T1000 (cell line): ENCODE results near the gene GRK1.
"Not testable (repeated sequence)": the region's sequence is repeated elsewhere in the genome, so short reads cannot be mapped to it uniquely, and the experiment has no call there.

Source experiments
- DNase-seq: peaks from one replicate; lab custom pipeline; 2025; ENCODE audit warnings: mixed read lengths; lab: John Stamatoyannopoulos, UW

Gene GRK1

DNA sequence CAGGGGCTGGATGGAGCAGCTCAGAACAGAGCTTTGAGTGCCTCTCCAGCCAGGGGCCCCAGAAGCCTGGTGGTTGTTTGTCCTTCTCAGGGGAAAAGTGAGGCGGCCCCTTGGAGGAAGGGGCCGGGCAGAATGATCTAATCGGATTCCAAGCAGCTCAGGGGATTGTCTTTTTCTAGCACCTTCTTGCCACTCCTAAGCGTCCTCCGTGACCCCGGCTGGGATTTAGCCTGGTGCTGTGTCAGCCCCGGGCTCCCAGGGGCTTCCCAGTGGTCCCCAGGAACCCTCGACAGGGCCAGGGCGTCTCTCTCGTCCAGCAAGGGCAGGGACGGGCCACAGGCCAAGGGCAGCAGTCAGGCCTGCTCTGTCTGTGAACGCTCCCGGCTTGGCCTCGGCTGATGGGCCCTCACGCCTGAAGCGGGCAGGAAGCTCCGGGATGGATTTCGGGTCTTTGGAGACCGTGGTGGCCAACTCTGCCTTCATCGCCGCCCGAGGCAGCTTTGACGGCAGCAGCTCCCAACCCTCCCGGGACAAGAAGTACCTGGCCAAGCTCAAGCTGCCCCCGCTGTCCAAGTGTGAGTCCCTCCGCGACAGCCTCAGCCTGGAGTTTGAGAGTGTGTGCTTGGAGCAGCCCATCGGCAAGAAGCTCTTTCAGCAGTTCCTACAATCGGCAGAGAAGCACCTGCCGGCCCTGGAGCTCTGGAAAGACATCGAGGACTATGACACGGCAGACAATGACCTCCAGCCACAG is at the start of gene GRK1:
Gene GRK1 (plus strand): TSS at position 269 of the 751 bp plus-strand sequence. CDS start 168 bp downstream, at position 437.
- no peak for DNase-seq

DNA sequence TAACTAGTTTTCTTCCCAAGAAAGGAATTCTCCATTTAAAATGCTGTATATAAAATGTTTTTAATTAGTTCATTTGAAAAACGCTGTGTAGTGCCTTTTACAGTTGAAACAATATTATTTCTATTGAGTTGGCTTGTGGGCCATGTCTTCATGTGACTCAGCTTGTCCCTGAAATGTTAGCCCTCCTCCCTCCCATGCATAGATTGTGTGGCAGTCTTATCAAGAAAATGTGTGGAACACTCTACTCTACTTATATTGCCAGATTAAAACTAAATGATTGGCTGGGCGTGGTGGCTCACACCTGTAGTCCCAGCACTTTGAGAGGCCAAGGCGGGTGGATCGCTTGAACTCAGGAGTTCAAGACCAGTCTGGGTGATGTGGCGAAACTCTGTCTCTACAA is 49.1 kb upstream of the GRK1 start:
- DNase-seq = no peak

DNA sequence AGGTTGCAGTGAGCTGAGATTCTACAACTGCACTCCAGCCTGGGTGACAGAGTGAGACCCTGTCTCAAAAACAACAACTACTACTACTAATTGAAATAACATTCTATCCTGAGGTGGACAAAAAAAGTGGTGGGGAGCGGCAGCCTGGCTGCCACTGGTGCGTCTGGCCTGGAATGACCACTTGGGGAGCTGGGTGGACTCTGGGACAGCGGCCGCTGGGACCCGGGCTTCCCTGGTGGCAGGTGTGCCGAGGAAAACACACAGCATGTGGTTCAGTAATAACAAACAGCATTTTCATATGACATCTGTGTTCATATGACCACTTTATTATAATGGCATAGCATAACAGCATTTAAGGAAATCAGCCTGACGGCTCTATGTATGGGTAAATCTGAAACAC is 48.6 kb upstream of the GRK1 start:
- no peak for DNase-seq

DNA sequence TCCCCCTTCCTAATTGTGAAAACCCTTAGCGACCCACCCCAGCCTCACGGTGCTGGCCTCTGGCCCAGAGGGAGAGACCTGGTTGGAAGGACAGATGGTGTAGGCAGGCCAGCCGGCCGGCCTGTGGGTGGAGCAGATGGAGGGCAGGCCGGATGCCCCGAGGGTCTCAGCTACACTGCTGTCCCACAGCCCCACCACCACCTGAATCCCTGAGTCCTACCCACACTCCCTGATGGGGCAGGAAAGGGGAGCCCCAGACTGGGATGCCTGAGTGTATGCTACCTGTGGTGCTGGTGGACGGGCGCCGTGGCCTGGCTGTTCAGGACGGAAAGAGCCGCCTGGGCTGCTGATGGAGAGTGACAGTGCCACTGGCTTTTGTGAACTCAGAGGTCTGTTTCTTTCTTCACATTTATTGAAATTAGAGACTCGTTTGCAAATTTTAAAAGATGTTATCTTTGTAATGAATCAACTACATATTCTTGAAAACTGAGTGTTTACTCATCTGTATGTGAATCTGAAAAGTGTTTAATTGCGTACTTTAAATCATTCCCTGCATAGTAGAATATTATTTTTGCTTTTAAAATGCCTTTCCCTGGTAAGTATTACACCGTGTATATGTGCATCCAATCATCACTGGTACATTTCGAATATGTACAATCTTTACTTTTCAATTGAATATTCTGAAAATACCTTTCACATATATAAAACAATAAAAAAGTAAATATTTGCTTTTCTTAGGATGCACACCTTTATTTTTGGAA is 46.8 kb upstream of the GRK1 start:
- DNase-seq = no peak

DNA sequence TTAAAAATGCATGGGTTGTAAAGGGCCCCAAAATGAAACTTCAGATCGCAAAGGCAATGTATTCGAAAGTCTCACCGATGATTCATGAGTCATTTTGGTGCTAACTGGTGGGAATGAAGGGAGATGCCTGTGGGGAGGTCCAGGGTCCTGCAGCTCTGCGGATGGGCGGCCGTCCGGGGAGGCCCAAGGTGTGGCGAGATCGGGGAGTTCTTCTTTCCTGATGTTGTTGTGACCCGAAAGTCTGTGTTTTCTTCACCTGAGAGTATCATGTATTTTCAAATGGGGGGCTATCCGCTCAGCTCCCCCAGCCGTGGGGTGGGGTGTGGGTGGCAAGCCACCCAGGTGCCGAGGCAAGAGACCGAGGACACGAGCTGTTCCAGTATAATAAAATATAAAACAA is 46.0 kb upstream of the GRK1 start:
- no peak for DNase-seq

DNA sequence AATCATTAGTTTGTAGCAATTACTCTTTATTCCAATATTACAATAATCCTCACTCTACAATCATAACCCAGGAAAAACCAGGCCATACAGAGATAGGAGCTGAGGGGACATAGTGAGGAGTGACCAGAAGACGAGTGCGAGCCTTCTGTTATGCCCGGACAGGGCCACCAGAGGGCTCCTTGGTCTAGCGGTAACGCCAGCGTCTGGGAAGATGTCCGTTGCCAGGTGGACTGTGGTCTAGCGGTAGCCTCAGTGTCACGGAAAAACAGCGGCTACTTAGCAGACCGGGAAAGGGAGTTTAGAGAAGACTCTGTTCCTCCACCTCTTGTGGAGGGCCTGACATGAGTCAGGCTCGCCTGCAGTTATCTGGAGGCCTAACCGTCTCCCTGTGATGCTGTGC is 45.5 kb upstream of the GRK1 start:
- peak; percentile 68 for DNase-seq

DNA sequence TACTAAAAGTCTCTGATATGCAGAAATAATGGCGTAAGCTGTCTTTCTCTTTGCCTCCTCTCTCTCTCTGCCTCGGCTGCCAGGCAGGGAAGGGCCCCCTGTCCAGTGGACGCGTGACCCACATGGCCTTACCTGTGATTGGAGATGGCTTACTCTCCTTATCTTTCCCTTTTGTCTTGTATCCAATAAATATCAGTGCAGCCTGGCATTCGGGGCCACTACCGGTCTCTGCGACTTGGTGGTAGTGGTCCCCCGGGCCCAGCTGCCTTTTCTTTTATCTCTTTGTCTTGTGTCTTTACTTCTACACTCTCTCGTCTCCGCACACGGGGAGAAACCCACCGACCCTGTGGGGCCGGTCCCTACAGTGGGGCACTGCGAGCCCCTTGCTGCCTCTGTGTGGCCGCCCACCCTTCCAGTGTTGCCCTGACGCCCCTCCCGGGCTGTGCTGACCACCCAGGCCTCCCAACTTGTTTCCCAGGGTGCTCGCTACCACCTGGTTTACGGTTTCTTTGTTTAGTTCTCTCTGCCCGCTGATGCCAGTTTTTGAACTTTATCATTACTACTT is 45.0 kb upstream of the GRK1 start:
- DNase-seq = not testable (repeated sequence)

DNA sequence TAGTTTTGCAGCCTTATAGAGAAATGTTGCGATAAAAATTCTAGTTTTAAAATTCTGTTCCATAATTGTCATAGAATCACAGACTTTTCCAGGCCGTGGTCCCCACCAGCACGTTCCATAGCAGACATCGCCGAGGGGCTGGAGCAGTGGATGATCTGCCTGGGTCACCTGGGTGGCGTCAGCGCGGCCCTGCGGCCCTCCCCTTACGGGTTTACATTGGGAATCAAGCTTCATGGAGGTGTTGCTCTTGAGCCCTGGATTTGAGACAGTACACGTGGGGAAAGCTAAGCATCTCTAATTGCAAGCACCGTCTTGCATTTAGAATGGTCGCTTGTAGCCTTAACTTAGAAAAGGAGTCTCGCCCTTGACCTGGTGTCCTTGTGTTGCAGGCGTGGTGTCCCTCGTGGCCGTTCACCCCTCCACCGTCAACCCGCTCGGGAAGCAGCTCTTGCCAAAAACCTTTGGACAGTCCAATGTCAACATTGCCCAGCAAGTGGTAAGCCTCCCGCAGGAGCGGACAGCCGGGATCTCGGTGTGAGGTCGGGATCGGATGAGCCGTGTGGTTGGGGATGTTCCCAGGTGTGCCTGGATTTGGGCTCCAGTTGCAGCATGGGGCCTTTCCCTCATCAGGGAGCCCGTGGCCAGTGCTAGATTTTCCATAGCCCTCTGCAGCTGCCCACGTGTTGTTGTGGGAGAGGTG is 44.1 kb upstream of the GRK1 start:
- DNase-seq = no peak

DNA sequence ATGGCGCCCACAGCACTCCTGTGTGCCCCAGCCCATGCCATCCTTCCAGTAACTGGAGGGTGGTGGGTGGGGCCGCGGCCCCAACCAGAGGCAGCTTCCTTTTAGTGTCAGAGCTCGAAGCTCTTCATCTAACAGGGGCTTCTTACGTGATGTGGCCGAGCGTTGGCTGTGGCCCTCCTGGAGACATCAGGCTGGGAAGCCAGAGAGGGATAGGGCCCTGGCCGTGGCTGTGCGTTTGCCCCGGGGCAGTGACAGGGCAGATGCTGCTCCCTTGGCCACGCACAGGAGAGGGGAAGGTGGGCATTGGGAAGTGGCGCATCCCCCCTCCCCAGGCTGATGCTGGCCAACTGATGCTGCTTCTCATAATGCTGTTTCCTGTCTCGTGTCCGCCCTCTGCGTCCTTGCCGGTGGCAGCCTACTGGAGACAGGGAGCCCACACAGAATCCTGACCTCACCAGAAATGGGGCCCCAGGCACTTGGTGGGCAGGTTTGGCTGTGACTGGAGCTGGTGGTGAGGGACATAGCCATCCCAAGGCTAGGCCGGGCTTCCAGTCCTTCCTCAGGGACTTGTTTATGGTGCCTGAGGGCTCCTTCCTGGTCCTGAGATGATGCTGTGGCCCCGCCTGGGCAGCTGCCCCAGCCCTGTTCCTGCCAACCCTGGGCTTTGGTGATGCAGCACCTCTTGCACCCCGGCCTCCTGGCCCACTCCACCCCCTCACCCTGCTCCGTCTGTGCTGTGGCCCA is 43.4 kb upstream of the GRK1 start:
- DNase-seq = peak; percentile 82

DNA sequence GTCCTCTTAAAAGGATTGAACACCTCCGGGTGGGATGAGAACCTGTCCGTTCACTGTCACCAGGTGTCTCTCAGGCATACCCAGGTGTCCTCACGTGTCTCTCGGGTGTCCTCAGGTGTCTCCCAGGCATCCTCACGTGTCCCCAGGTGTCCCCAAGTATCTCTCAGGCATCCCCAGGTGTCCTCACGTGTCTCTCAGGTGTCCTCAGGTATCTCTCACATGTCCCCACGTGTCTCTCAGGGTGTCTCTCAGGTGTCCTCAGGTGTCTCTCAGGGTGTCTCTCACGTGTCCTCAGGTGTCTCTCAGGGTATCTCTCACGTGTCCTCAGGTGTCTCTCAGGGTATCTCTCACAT is 42.8 kb upstream of the GRK1 start:
- no peak for DNase-seq

DNA sequence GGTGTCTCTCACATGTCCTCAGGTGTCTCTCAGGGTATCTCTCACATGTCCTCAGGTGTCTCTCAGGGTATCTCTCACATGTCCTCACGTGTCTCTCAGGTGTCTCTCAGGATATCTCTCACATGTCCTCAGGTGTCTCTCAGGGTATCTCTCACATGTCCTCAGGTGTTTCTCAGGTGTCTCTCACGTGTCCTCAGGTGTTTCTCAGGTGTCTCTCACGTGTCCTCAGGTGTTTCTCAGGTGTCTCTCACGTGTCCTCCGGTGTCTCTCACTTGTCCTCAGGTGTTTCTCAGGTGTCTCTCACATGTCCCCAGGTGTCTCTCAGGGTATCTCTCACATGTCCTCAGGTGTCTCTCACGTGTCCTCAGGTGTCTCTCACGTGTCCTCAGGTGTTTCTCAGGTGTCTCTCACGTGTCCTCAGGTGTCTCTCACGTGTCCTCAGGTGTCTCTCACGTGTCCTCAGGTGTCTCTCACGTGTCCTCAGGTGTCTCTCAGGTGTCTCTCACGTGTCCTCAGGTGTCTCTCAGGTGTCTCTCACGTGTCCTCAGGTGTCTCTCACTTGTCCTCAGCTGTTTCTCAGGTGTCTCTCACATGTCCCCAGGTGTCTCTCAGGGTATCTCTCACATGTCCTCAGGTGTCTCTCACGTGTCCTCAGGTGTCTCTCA is 42.2 kb upstream of the GRK1 start:
- peak; percentile 45 for DNase-seq

DNA sequence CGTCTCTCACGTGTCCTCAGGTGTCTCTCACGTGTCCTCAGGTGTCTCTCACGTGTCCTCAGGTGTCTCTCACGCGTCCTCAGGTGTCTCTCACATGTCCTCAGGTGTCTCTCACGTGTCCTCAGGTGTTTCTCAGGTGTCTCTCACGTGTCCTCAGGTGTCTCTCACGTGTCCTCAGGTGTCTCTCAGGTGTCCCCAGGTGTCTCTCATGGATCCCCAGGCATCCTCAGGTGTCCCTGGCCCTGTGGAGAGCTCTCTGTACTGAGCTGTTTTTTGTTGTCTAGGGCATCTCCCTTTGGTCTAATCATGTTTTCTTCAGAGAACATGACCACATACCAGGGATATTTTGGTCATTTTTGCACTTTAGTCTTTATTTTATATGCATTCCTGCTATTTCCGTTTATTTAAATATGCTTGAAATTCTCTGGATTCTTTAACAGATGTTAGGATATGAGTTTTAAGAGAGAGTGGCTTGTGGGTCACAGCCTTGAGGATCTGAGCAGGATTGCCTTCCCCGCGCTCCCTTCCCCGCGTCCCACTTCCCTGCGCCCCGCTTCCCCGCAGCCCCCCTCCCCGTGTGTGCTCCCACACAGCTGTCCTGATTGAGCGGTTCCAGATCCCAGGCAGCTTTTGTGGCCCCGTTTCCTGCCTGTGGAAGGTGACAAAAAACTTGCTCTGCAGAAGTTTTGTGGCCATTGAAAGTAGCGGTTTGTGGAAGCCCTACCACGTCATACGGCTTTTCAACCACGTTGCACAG is 40.9 kb upstream of the GRK1 start:
- no peak for DNase-seq

DNA sequence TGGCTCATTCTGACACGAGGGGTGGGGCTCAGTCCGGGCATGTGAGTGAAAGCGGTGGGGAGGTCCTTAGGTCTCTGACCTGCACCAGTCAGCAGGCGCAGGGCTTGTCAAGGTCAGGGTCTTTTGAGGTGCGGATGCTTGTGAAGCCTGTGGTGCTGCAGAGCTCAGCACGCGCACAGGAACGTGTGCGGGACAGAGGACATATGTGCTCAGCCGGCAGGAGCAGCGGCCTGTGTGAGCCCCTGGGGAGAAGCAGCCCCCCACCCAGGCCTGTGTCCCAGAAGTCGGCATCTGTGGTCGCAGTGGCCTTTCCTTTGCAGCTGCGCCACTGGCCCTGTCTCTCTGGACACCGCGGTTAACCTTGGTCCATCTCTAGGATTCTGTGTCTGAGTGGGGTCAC is 39.9 kb upstream of the GRK1 start:
- no peak for DNase-seq

DNA sequence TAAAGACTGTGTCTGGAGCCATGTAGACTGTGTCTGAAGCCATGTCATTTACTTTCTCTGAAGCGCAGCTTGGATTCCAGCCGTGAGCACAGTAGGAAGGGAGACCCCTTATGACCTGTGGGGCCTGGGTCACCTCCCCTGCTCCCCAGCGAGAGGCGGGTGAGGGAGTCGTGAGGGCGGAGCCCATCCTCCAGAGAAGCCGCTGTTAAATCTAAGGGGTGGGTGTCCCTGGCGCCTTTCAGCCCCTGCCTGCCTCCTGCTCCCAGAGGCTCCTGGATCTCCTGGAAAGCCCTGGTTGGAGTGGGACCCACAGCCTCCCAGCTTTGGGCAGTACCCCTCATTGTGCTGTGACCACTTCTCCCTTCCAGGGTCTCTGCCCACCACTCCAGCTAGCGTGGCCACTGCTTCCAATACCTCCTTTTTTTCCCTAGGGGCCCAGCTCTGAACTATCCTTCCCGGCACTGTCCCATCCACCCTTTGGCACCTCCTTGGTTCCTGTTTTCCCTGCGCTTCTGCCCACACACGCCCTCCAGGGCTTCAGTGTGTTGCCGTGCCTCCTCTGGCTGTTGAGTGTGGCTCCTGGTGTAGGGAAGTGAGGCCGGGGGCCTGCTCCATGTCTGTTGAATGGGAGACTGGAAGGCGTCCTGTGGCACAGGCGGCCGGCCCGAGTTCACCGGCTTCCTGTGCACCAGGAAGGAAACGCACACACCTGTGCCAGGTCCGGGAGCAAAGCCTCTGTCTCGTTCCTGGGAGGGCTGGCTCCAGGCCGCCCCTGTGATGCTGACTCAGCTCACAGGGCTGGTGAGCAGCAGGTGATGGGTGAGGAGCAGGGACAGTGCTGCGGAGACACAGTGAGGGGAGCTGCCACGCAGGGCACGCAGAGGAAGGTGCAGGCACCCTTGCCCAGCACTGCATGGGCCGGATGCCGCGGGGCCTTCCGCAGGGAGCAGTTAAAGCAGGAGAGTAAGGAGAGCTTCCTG is 38.4 kb upstream of the GRK1 start:
- DNase-seq = no peak

DNA sequence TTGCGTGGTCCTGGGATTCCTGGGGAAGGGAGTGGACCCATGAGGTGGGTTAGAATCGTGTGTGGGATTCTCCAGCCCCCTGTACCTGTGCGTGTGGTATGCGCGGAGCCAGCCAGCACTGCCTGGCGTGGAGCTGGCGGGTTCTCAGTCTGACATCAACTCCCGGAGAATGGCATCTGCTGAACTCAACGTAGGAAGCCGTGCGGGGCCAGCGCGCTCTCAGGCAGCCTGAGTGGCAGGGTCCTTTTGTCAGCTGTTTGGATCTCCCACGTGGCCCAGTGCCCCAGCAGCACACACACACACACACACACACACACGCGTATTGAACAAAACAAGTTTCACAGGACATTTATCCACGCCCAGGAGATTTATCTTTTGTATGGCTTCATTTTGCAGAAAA is 37.2 kb upstream of the GRK1 start:
- DNase-seq = no peak

DNA sequence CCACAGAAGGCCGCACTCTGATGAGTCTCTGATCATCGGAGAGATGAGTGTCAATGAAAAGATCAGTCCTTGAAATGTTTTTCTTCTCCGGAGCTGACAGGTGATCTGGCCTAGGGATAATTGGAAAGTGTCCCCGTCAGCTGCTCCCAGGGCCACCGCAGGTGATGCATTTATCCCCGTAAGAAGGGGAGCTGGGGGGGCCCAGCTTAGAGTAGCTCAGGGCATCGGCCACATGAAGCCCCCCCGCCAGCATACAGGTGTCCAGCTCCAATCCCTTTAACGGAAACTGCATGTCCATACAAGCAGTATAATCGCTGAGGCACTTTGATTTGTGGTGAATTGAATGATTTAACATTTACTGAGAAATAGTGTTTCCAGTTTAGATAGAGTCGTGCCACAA is 36.7 kb upstream of the GRK1 start:
- no peak for DNase-seq

DNA sequence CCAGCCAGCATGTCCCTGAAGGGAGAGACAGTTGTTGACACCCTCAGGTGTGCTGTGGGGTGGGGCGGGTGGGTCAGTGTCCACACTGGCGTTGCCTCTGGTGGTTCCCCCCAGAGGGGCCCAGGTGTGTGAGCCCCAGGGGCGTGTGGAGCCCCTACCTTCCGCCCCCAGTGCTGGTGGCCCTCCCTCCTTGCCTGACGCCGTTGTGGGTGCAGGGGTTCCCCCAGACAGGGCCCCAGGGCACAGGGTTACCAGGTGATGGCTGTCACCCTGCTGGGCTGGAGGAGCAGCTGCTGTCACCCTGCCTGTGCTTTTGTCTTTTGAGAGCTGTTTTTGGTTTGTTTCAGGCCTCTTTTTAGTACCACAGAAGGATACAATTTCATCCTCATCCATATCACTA is 36.2 kb upstream of the GRK1 start:
- DNase-seq = no peak

DNA sequence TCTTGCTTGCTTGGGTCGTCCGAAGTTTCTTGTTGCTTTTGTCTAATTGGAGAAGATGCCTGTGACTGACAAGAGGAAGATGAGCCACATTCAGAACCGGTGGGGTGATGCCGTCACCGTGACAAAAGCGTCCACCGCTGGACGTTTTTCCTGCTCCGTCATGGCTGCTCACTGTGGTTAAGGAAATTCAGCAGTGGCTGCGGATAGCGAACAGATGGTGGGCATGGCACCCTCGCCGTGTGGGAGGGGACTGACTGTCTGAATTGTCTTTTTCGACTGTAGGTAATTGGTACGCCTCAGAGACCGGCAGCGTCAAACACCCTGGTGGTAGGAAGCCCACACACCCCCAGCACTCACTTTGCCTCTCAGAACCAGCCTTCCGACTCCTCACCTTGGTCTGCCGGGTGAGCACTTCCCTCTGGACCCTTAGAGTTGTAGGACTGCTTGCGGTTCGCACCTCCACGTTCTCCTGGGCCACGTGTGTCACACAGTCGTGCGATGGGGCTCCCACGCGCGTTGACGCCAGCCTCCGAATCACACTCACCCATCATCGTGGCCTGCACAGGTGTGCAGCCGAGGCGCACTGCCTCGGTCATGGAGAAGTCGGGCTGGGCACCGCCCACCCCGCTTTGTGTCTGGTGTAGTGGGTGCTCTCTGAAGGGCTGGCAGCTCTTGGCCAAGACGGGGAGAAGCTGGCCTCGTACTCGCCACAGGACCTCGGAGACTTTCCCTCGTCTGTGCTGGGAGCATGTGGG is 35.5 kb upstream of the GRK1 start:
- no peak for DNase-seq
